Activated naive CD8-positive, alpha-beta T cell (primary cell): ENCODE results near the gene MBNL3.
A peak's percentile ranks its signal among the peaks of the same experiment; 100 is the strongest.

Experiments
- H3K27ac Mint-ChIP-seq: one replicate; pipeline ENCODE4 v1.8.0; 2021; ENCODE audit warnings: mixed read lengths
- H3K27me3 Mint-ChIP-seq: one replicate; pipeline ENCODE4 v1.8.0; 2021; ENCODE audit warnings: mixed read lengths
- H3K36me3 Mint-ChIP-seq: one replicate; pipeline ENCODE4 v1.8.0; 2021; ENCODE audit warnings: mixed read lengths
- H3K4me1 Mint-ChIP-seq: one replicate; pipeline ENCODE4 v1.8.0; 2021; ENCODE audit warnings: low read depth, mixed read lengths
- H3K4me3 Mint-ChIP-seq: one replicate; pipeline ENCODE4 v1.8.0; 2021; ENCODE audit warnings: mild to moderate bottlenecking, mixed read lengths
- H3K9me3 Mint-ChIP-seq: one replicate; pipeline ENCODE4 v1.8.0; 2021; ENCODE audit warnings: low read depth, mixed read lengths

MBNL3 gene

GRCh38 chrX:132488819-132489577 lies at the start of gene MBNL3:
Gene MBNL3, minus strand, starts transcription at chrX:132489038. Its CDS starts 49,427 bp downstream, at chrX:132439611.
- peak within 1 kb of the TSS; percentile 93 for H3K4me3 Mint-ChIP-seq
- H3K27ac Mint-ChIP-seq = peak within 1 kb of the TSS; percentile 95
- H3K4me1 Mint-ChIP-seq = peaks cover 55% of the 10 kb centered on the region
- no peaks in the 10 kb centered on the region for H3K36me3 Mint-ChIP-seq
- no peaks in the 10 kb centered on the region for H3K27me3 Mint-ChIP-seq
- H3K9me3 Mint-ChIP-seq = no peaks in the 10 kb centered on the region

- Mint-ChIP-seq H3K4me1 (no peaks in the 10 kb centered on the region), H3K27ac (no peak overlapping the region), H3K36me3 (no peaks in the 10 kb centered on the region), H3K4me3 (no peak overlapping the region), H3K9me3 (no peaks in the 10 kb centered on the region), H3K27me3 (no peaks in the 10 kb centered on the region)
Observed at GRCh38 chrX:132533409-132533808, 44.6 kb upstream of the MBNL3 start.

GRCh38 chrX:132532913-132533312 lies 44.1 kb upstream of the MBNL3 start:
- Mint-ChIP-seq H3K9me3 (no peaks in the 10 kb centered on the region), H3K27me3 (no peaks in the 10 kb centered on the region), H3K4me1 (no peaks in the 10 kb centered on the region), H3K27ac (no peak overlapping the region), H3K36me3 (no peaks in the 10 kb centered on the region), H3K4me3 (no peak overlapping the region)

- no peaks in the 10 kb centered on the region for H3K36me3 Mint-ChIP-seq
- H3K4me1 Mint-ChIP-seq = no peaks in the 10 kb centered on the region
- H3K9me3 Mint-ChIP-seq = no peaks in the 10 kb centered on the region
Observed at GRCh38 chrX:132532097-132532496, 43.3 kb upstream of the MBNL3 start.

GRCh38 chrX:132520792-132521191 lies 32.0 kb upstream of the MBNL3 start:
- Mint-ChIP-seq H3K9me3 (no peaks in the 10 kb centered on the region), H3K27me3 (no peaks in the 10 kb centered on the region), H3K36me3 (no peaks in the 10 kb centered on the region), H3K4me3 (no peak overlapping the region), H3K27ac (no peak overlapping the region), H3K4me1 (no peaks in the 10 kb centered on the region)

More at GRCh38 chrX:132532097-132532496, 43.3 kb upstream of the MBNL3 start:
- Mint-ChIP-seq H3K27ac (no peak overlapping the region), H3K27me3 (no peaks in the 10 kb centered on the region), H3K4me3 (no peak overlapping the region)

- H3K4me1 Mint-ChIP-seq = no peaks in the 10 kb centered on the region
Observed at GRCh38 chrX:132520213-132520612, 31.4 kb upstream of the MBNL3 start.

GRCh38 chrX:132518401-132518800 lies 29.6 kb upstream of the MBNL3 start:
- no peaks in the 10 kb centered on the region for H3K27me3 Mint-ChIP-seq

More at GRCh38 chrX:132520213-132520612, 31.4 kb upstream of the MBNL3 start:
- Mint-ChIP-seq H3K27me3 (no peaks in the 10 kb centered on the region), H3K4me3 (no peak overlapping the region), H3K27ac (no peak overlapping the region), H3K9me3 (no peaks in the 10 kb centered on the region), H3K36me3 (no peaks in the 10 kb centered on the region)

GRCh38 chrX:132508834-132509233 lies 20.0 kb upstream of the MBNL3 start:
- H3K9me3 Mint-ChIP-seq = no peaks in the 10 kb centered on the region
- no peaks in the 10 kb centered on the region for H3K4me1 Mint-ChIP-seq
- H3K27me3 Mint-ChIP-seq = peaks cover 1% of the 10 kb centered on the region
- no peaks in the 10 kb centered on the region for H3K36me3 Mint-ChIP-seq
- H3K4me3 Mint-ChIP-seq = no peak overlapping the region
- no peak overlapping the region for H3K27ac Mint-ChIP-seq

More at GRCh38 chrX:132518401-132518800, 29.6 kb upstream of the MBNL3 start:
- Mint-ChIP-seq H3K9me3 (no peaks in the 10 kb centered on the region), H3K4me3 (no peak overlapping the region), H3K27ac (no peak overlapping the region), H3K36me3 (no peaks in the 10 kb centered on the region), H3K4me1 (no peaks in the 10 kb centered on the region)

GRCh38 chrX:132505116-132505515 lies 16.3 kb upstream of the MBNL3 start:
- Mint-ChIP-seq H3K36me3 (no peaks in the 10 kb centered on the region), H3K27me3 (no peaks in the 10 kb centered on the region), H3K4me3 (no peak overlapping the region), H3K27ac (no peak overlapping the region), H3K4me1 (no peaks in the 10 kb centered on the region), H3K9me3 (no peaks in the 10 kb centered on the region)

GRCh38 chrX:132504417-132504816 lies 15.6 kb upstream of the MBNL3 start:
- H3K9me3 Mint-ChIP-seq = no peaks in the 10 kb centered on the region
- no peak overlapping the region for H3K27ac Mint-ChIP-seq
- H3K27me3 Mint-ChIP-seq = no peaks in the 10 kb centered on the region
- no peaks in the 10 kb centered on the region for H3K36me3 Mint-ChIP-seq
- no peak overlapping the region for H3K4me3 Mint-ChIP-seq
- H3K4me1 Mint-ChIP-seq = no peaks in the 10 kb centered on the region

- Mint-ChIP-seq H3K4me3 (no peak overlapping the region), H3K9me3 (no peaks in the 10 kb centered on the region), H3K27ac (no peak overlapping the region), H3K27me3 (no peaks in the 10 kb centered on the region), H3K4me1 (no peaks in the 10 kb centered on the region), H3K36me3 (no peaks in the 10 kb centered on the region)
Observed at GRCh38 chrX:132501606-132502005, 12.8 kb upstream of the MBNL3 start.

GRCh38 chrX:132497432-132497831 lies 8.6 kb upstream of the MBNL3 start:
- H3K27ac Mint-ChIP-seq = no peak overlapping the region
- H3K27me3 Mint-ChIP-seq = no peaks in the 10 kb centered on the region
- H3K9me3 Mint-ChIP-seq = no peaks in the 10 kb centered on the region
- no peaks in the 10 kb centered on the region for H3K4me1 Mint-ChIP-seq
- no peak overlapping the region for H3K4me3 Mint-ChIP-seq
- H3K36me3 Mint-ChIP-seq = no peaks in the 10 kb centered on the region

GRCh38 chrX:132493095-132493494 lies 4.3 kb upstream of the MBNL3 start:
- no peaks in the 10 kb centered on the region for H3K36me3 Mint-ChIP-seq
- no peak overlapping the region for H3K27ac Mint-ChIP-seq
- H3K4me3 Mint-ChIP-seq = no peak overlapping the region

GRCh38 chrX:132491191-132491590 lies 2.4 kb upstream of the MBNL3 start:
- no peaks in the 10 kb centered on the region for H3K9me3 Mint-ChIP-seq
- peaks cover 35% of the 10 kb centered on the region for H3K4me1 Mint-ChIP-seq
- no peaks in the 10 kb centered on the region for H3K36me3 Mint-ChIP-seq
- H3K27ac Mint-ChIP-seq = peak overlapping the region; percentile 23
- no peaks in the 10 kb centered on the region for H3K27me3 Mint-ChIP-seq
- peak overlapping the region; percentile 86 for H3K4me3 Mint-ChIP-seq

More at GRCh38 chrX:132493095-132493494, 4.3 kb upstream of the MBNL3 start:
- no peaks in the 10 kb centered on the region for H3K27me3 Mint-ChIP-seq
- peaks cover 20% of the 10 kb centered on the region for H3K4me1 Mint-ChIP-seq
- H3K9me3 Mint-ChIP-seq = no peaks in the 10 kb centered on the region

- Mint-ChIP-seq H3K27me3 (no peaks in the 10 kb centered on the region), H3K4me3 (peak overlapping the region; percentile 86), H3K4me1 (peaks cover 48% of the 10 kb centered on the region), H3K27ac (peak overlapping the region; percentile 94), H3K36me3 (no peaks in the 10 kb centered on the region), H3K9me3 (no peaks in the 10 kb centered on the region)
Observed at GRCh38 chrX:132489578-132490419, 961 bp upstream of the MBNL3 start.
